PC-9 (cell line): ENCODE measurements around the gene KRTAP4-11. TPM values are rescaled to one million over a fixed set of nuclear protein-coding genes. Genes with fewer than 3 reads are reported as not detected.
"Not testable (repeated sequence)": the region's sequence is repeated elsewhere in the genome, so short reads cannot be mapped to it uniquely, and the experiment has no call there.

Source experiments
- BruUV-seq: library from RNA; stranded (reverse); fragments of 400-500 nt; replicated peaks from 2 replicates; lab custom pipeline; 2021; lab: Mats Ljungman, UMichigan
- CTCF ChIA-PET: fragments of 300-600 bp; sonication (Branson Sonifier 250); formaldehyde crosslinking; loops from one replicate; lab custom pipeline; 2022; ENCODE audit warnings: antibody characterized with exemption; lab: Charles Lee
- POLR2A ChIA-PET: fragments of 300-600 bp; sonication (Branson Sonifier 250); formaldehyde crosslinking; loops from one replicate; lab custom pipeline; 2022; ENCODE audit warnings: antibody characterized with exemption; ENCODE audit not compliant: unreplicated experiment; lab: Charles Lee
- DNase-seq, 2 experiments: peaks; one replicate each; pipeline versions ENCODE4 v3.0.0 to v3.0.0-alpha.2; 2015 to 2022; ENCODE audit warnings: mixed read lengths in 1 of 2
- H2AFZ ChIP-seq: fragments of 200-600 bp; sonication (generic); 2 replicates; pipeline ENCODE4 v1.8.1; 2017; ENCODE audit warnings: antibody characterized with exemption
- H3F3A ChIP-seq: fragments of 200-600 bp; sonication (generic); 2 replicates; pipeline ENCODE4 v1.8.1; 2017; ENCODE audit warnings: antibody characterized with exemption, mild to moderate bottlenecking, low read depth; ENCODE audit not compliant: insufficient read depth
- H3K27ac ChIP-seq: fragments of 200-600 bp; sonication (generic); 2 replicates; pipeline ENCODE4 v1.6.1; 2016; ENCODE audit warnings: mixed run types
- H3K27me3 ChIP-seq: fragments of 200-600 bp; sonication (generic); 2 replicates; pipeline ENCODE4 v1.6.1; 2016; ENCODE audit warnings: low read depth, mixed run types; ENCODE audit not compliant: insufficient read depth
- H3K36me3 ChIP-seq: fragments of 200-600 bp; sonication (generic); 2 replicates; pipeline ENCODE4 v1.6.1; 2016; ENCODE audit warnings: low read depth, mixed run types
- H3K4me1 ChIP-seq: fragments of 200-600 bp; sonication (generic); replicated peaks from 2 replicates; pipeline ENCODE4 v1.6.1; 2016; ENCODE audit warnings: mixed run types; ENCODE audit not compliant: insufficient read depth
- H3K4me2 ChIP-seq: fragments of 200-600 bp; sonication (generic); 2 replicates; pipeline ENCODE4 v1.6.1; 2017; ENCODE audit warnings: mixed run types
- H3K4me3 ChIP-seq: fragments of 200-600 bp; sonication (generic); 2 replicates; pipeline ENCODE4 v1.6.1; 2016; ENCODE audit warnings: mixed run types
- H3K79me2 ChIP-seq: fragments of 200-600 bp; sonication (generic); 2 replicates; pipeline ENCODE4 v1.6.1; 2017; ENCODE audit warnings: low read depth, mixed run types
- H3K9me2 ChIP-seq: fragments of 200-600 bp; sonication (generic); 2 replicates; pipeline ENCODE4 v1.8.1; 2017; ENCODE audit warnings: mild to moderate bottlenecking; ENCODE audit not compliant: insufficient read depth
- H3K9me3 ChIP-seq: fragments of 200-600 bp; sonication (generic); 2 replicates; pipeline ENCODE4 v1.8.1; 2016; ENCODE audit warnings: low read depth; ENCODE audit not compliant: insufficient read depth
- H4K20me1 ChIP-seq: fragments of 200-600 bp; sonication (generic); 2 replicates; pipeline ENCODE4 v1.8.1; 2017; ENCODE audit not compliant: insufficient read depth
- EZH2 ChIP-seq: fragments of 200-600 bp; sonication (generic); IDR thresholded peaks from 2 replicates; pipeline ENCODE4 v1.8.0; 2017; ENCODE audit warnings: antibody characterized with exemption, low read depth
- intact Hi-C: fragments of 100-400 bp; cut with micrococcal nuclease; formaldehyde crosslinking; loops from one replicate; pipeline ENCODE4 v1.10.0; 2022; ENCODE audit not compliant: unreplicated experiment
- total RNA-seq: library from RNA; stranded (reverse); gene quantifications from 2 replicates; pipeline ENCODE4 v1.2.3, GENCODE V29; 2021
- TF ChIP-seq, protein P1 (sequence below): fragments of 200-600 bp; sonication (generic); conservative IDR thresholded peaks from 2 replicates; pipeline ENCODE4 v1.6.1; 2017; ENCODE audit warnings: mixed run types, antibody characterized with exemption, mild to moderate bottlenecking, moderate library complexity

The KRTAP4-11 gene
- total RNA-seq, 1 experiment from 2014 or later = not detected

DNA sequence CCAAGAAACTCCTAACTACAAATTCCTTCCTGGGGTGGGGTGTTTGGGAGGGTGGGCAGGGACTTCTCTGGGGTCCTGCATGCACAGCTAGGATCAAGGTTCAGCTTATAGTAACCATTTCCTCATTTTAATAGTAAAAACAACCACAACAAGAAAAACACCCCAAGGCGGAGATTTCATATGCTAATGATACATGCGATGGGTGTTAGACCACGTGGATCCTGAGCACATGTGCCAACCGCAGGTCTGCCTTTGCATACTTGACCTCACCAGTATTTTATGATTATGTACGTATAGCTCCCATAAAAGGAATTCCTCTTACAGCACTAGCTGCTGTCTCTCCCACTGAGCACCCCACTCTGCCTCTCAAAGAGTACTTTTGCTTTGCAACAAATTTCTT lies 1.9 kb downstream of the KRTAP4-11 start:
- DNase-seq = no peak
- Histone ChIP-seq H3K4me2 (no peak overlapping the region), H3K27ac (no peak overlapping the region), H3F3A (no peaks in the 10 kb centered on the region), H4K20me1 (no peaks in the 10 kb centered on the region), H3K4me3 (no peak overlapping the region), H3K4me1 (no peaks in the 10 kb centered on the region), H2AFZ (no peak overlapping the region), H3K9me3 (peaks cover 8% of the 10 kb centered on the region), H3K36me3 (no peaks in the 10 kb centered on the region), H3K27me3 (no peaks in the 10 kb centered on the region), H3K9me2 (no peaks in the 10 kb centered on the region), H3K79me2 (no peaks in the 10 kb centered on the region)
- POLR2A ChIA-PET = no interaction called here
- TF ChIP-seq EZH2 = no peak
- TF ChIP-seq, protein P1, sequence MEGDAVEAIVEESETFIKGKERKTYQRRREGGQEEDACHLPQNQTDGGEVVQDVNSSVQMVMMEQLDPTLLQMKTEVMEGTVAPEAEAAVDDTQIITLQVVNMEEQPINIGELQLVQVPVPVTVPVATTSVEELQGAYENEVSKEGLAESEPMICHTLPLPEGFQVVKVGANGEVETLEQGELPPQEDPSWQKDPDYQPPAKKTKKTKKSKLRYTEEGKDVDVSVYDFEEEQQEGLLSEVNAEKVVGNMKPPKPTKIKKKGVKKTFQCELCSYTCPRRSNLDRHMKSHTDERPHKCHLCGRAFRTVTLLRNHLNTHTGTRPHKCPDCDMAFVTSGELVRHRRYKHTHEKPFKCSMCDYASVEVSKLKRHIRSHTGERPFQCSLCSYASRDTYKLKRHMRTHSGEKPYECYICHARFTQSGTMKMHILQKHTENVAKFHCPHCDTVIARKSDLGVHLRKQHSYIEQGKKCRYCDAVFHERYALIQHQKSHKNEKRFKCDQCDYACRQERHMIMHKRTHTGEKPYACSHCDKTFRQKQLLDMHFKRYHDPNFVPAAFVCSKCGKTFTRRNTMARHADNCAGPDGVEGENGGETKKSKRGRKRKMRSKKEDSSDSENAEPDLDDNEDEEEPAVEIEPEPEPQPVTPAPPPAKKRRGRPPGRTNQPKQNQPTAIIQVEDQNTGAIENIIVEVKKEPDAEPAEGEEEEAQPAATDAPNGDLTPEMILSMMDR = no peak
- intact Hi-C loops = no loop called here
- CTCF ChIA-PET = interaction anchor here (0.6 kb wide), 1 partner anchor 428 kb away, joined by 3 read pairs; no protein-coding TSS in a partner anchor
- BruUV-seq = no TSS peak

DNA sequence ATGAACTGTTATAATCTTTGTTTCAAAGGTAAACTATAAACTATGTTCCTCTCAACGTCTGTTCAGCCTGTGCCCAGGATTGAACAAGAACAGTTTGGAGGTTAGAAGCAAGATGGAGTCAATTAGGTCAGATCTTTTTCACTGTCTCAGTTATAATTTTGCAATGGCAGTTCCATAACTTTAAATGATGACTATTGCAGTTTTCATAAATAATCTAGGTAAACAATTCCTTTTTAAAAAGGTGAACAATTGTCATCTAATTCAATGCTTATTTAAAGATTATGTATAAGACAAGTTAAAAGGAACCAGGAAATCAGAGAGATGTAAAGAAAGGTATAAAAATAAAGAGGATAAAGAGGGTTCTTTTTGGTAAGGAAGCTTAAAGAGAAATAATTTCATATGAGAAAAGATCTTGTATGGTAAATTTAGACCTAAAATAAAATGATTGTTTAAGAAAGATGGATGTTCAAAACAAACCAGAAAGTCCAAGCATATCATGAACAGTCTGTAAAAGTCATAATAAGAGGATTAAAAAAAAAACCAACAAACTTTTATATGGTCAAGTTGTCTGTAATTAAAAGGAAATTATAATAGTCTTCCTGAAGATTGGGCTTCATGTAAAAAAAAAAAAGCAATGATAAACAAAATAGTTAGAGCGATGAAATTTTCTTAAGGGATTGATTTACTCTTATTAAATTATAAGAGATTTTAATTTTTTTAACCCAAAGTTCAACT lies 6.9 kb downstream of the KRTAP4-11 start:
- Histone ChIP-seq H3K9me2 (no peaks in the 10 kb centered on the region), H3K79me2 (no peaks in the 10 kb centered on the region), H3K4me2 (no peak overlapping the region), H2AFZ (no peak overlapping the region), H3F3A (no peaks in the 10 kb centered on the region), H3K27ac (no peak overlapping the region), H3K36me3 (no peaks in the 10 kb centered on the region), H4K20me1 (no peaks in the 10 kb centered on the region), H3K9me3 (peaks cover 13% of the 10 kb centered on the region), H3K4me1 (0 out of 2 replicates have a peak, but pooled peaks cover 5% of the 10 kb centered on the region), H3K27me3 (no peaks in the 10 kb centered on the region), H3K4me3 (no peak overlapping the region)
- CTCF ChIA-PET = no interaction called here
- POLR2A ChIA-PET = interaction anchor here (0.6 kb wide), 1 partner anchor 227 kb away, joined by 3 read pairs; no protein-coding TSS in a partner anchor
- TF ChIP-seq EZH2 = no peak
- intact Hi-C loops = no loop called here
- no peak for DNase-seq
- no TSS peak for BruUV-seq

DNA sequence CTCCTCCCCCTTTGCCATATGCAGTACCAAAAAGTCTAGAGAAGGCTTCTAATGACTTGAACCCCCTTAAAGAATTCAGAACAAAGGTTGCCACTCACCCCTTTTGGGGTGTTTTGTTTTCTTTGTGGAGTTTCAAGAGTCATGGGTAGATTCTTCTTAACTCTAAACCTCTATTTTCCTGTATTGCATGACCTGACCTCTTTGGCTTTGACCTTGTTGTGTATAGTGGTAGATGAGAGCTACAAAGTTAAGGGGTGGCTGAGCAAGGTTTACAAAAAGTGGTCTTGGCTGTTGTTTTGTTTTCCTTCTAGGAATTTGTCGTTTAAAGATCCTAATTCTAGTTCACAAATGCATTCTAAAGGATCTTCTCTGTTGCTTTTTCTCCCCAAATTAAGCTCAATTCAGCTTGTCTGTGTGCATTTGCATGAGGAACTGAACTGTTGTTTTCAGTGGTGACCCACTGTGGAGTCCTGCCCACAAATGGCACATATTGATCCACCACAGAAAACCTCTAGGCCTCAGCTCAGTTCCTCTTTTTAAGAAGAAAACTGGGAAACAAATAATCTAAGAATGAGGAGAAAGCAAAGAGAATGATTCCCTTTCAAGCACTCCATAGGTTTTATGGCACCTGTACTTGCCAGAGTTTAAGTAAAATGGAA lies 9.3 kb downstream of the KRTAP4-11 start:
- Histone ChIP-seq H3K4me1 (peaks cover 20% of the 10 kb centered on the region), H3F3A (peaks cover 11% of the 10 kb centered on the region; the same call in 1 of the 2 replicates), H3K9me3 (peaks cover 13% of the 10 kb centered on the region)
- DNase-seq, H3K4me2 ChIP-seq, H4K20me1 ChIP-seq, H3K36me3 ChIP-seq, H3K4me3 ChIP-seq, POLR2A ChIA-PET, intact Hi-C loops, H3K27me3 ChIP-seq, H3K27ac ChIP-seq, H2AFZ ChIP-seq, H3K9me2 ChIP-seq, CTCF ChIA-PET, BruUV-seq, H3K79me2 ChIP-seq: not testable (repeated sequence)

DNA sequence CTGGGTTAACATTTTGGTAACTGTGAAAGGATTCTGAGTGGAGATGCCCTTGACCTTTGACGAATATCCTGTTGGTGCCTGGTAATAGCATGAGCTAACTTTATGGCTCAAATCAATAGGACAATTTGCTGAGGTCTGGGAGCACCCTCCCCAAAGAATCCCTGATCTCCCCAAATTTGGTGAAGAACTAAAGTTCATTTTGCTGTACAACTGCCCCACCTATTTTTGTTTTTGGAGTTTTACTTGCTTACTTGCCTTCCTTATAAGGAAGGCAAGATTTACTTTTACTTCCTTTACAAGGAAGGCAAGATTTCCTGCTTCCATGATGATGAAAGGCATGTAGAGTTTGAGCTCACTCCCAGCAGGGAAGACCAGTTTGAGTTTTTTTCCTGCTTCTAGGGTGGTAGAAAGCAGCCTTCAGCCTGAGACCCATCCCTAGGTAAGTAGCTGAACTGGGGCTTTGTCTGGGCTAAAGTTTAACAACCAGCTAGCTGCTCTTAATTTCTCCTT lies 10.2 kb downstream of the KRTAP4-11 start:
- H3K27me3 ChIP-seq = no peaks in the 10 kb centered on the region
- H3K9me3 ChIP-seq = peaks cover 13% of the 10 kb centered on the region
- peaks cover 15% of the 10 kb centered on the region; the same call in 1 of the 2 replicates for H3F3A ChIP-seq
- ChIA-PET CTCF (no interaction called here), POLR2A (no interaction called here)
- H4K20me1 ChIP-seq = no peaks in the 10 kb centered on the region
- no peaks in the 10 kb centered on the region for H3K36me3 ChIP-seq
- no peak overlapping the region for H3K4me2 ChIP-seq
- no peaks in the 10 kb centered on the region for H3K79me2 ChIP-seq
- no TSS peak for BruUV-seq
- H3K9me2 ChIP-seq = no peaks in the 10 kb centered on the region
- TF ChIP-seq, protein P1 = no peak
- no peak for TF ChIP-seq EZH2
- H3K27ac ChIP-seq = no peak overlapping the region
- no peak overlapping the region for H2AFZ ChIP-seq
- H3K4me3 ChIP-seq = no peak overlapping the region
- H3K4me1 ChIP-seq = peaks cover 22% of the 10 kb centered on the region
- DNase-seq = no peak
- intact Hi-C loops = no loop called here

DNA sequence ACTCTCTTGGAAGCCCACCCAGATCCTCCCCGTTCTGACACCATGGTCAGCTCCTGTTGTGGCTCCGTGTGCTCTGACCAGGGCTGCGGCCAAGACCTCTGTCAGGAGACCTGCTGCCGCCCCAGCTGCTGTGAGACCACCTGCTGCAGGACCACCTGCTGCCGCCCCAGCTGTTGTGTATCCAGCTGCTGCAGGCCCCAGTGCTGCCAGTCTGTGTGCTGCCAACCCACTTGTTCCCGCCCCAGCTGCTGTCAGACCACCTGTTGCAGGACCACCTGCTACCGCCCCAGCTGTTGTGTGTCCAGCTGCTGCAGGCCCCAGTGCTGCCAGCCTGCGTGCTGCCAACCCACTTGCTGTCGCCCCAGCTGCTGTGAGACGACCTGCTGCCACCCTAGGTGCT lies 12.8 kb downstream of the KRTAP4-11 start, which contains the start of gene KRTAP4-9:
KRTAP4-9 (plus strand) TSS at position 43 of the 400 bp plus-strand sequence; CDS start at position 43, 0 bp downstream.
- CTCF ChIA-PET, H2AFZ ChIP-seq, H3K36me3 ChIP-seq, H4K20me1 ChIP-seq, POLR2A ChIA-PET, DNase-seq, H3K27me3 ChIP-seq, H3K79me2 ChIP-seq, H3K9me3 ChIP-seq, H3K9me2 ChIP-seq, intact Hi-C loops, BruUV-seq, H3K4me3 ChIP-seq: not testable (repeated sequence)
- H3F3A ChIP-seq = peaks cover 15% of the 10 kb centered on the region; the same call in 1 of the 2 replicates
- H3K27ac ChIP-seq = peak within 1 kb of the TSS; percentile 73
- peak within 1 kb of the TSS; percentile 49 for H3K4me2 ChIP-seq
- H3K4me1 ChIP-seq = peaks cover 25% of the 10 kb centered on the region
